ENCODE measurements around the gene SNRNP70.

SNRNP70 gene

GRCh38 chr19:49094505-49095482 is 9.5 kb downstream of the SNRNP70 start:
- H3K4me3 ChIP-seq (ENCODE audit: low read depth, low read length) = no peak overlapping the region
- no peak for DNase-seq (ENCODE audit: low read depth)

- H3K4me3 ChIP-seq (ENCODE audit: low read depth, low read length) = no peak overlapping the region
- no peak for DNase-seq (ENCODE audit: low read depth)
These were observed 12.4 kb downstream of the SNRNP70 start for GRCh38 chr19:49097453-49098288.

GRCh38 chr19:49098795-49099194 is 13.5 kb downstream of the SNRNP70 start:
- DNase-seq (ENCODE audit: low read depth) = no peak
- H3K4me3 ChIP-seq (ENCODE audit: low read depth, low read length) = no peak overlapping the region

GRCh38 chr19:49101160-49101559 is 15.9 kb downstream of the SNRNP70 start:
- no peak overlapping the region for H3K4me3 ChIP-seq (ENCODE audit: low read depth, low read length)
- no peak for DNase-seq (ENCODE audit: low read depth)

- DNase-seq (ENCODE audit: low read depth) = no peak
- no peak overlapping the region for H3K4me3 ChIP-seq (ENCODE audit: low read depth, low read length)
These were observed 17.1 kb downstream of the SNRNP70 start for GRCh38 chr19:49102303-49102702.

GRCh38 chr19:49103331-49104085 is 18.3 kb downstream of the SNRNP70 start:
- no peak overlapping the region for H3K4me3 ChIP-seq (ENCODE audit: low read depth, low read length)
- no peak for DNase-seq (ENCODE audit: low read depth)

GRCh38 chr19:49104229-49104864 is 19.1 kb downstream of the SNRNP70 start:
- DNase-seq (ENCODE audit: low read depth) = no peak
- no peak overlapping the region for H3K4me3 ChIP-seq (ENCODE audit: low read depth, low read length)

- H3K4me3 ChIP-seq (ENCODE audit: low read depth, low read length) = no peak overlapping the region
These were observed 21.4 kb downstream of the SNRNP70 start for GRCh38 chr19:49106648-49107135.

GRCh38 chr19:49107625-49108459 is 22.6 kb downstream of the SNRNP70 start:
- no peak for DNase-seq (ENCODE audit: low read depth)
- no peak overlapping the region for H3K4me3 ChIP-seq (ENCODE audit: low read depth, low read length)

More at GRCh38 chr19:49106648-49107135, 21.4 kb downstream of the SNRNP70 start:
- no peak for DNase-seq (ENCODE audit: low read depth)

GRCh38 chr19:49109051-49109450 is 23.8 kb downstream of the SNRNP70 start:
- no peak for DNase-seq (ENCODE audit: low read depth)

GRCh38 chr19:49109569-49110233 is 24.4 kb downstream of the SNRNP70 start:
- no peak for DNase-seq (ENCODE audit: low read depth)
- H3K4me3 ChIP-seq (ENCODE audit: low read depth, low read length) = no peak overlapping the region

More at GRCh38 chr19:49109051-49109450, 23.8 kb downstream of the SNRNP70 start:
- H3K4me3 ChIP-seq (ENCODE audit: low read depth, low read length) = no peak overlapping the region

GRCh38 chr19:49110567-49110966 is 25.3 kb downstream of the SNRNP70 start:
- DNase-seq (ENCODE audit: low read depth) = no peak
- H3K4me3 ChIP-seq (ENCODE audit: low read depth, low read length) = no peak overlapping the region

GRCh38 chr19:49111218-49111998 is 26.2 kb downstream of the SNRNP70 start:
- no peak for DNase-seq (ENCODE audit: low read depth)
- no peak overlapping the region for H3K4me3 ChIP-seq (ENCODE audit: low read depth, low read length)

- peak within 1 kb of the TSS; percentile 76 for H3K4me3 ChIP-seq (ENCODE audit: low read depth, low read length)
- DNase-seq (ENCODE audit: low read depth) = no peak
These were observed 28.7 kb downstream of the SNRNP70 start, which contains the start of gene LIN7B for GRCh38 chr19:49113762-49114629. LIN7B (plus strand) TSS chr19:49114370; CDS start chr19:49114405, 35 bp downstream.

GRCh38 chr19:49114630-49115363 is 29.5 kb downstream of the SNRNP70 start:
- H3K4me3 ChIP-seq (ENCODE audit: low read depth, low read length) = peak overlapping the region; percentile 76
- no peak for DNase-seq (ENCODE audit: low read depth)

Measured in skeletal muscle cell (primary cell).